Uterus (tissue), 4 donors: ENCODE data around the gene BUD31. TPM values are rescaled to one million over a fixed set of nuclear protein-coding genes. Genes with fewer than 3 reads are reported as not detected.
"Not testable (repeated sequence)": the region's sequence is repeated elsewhere in the genome, so short reads cannot be mapped to it uniquely, and the experiment has no call there.

ENCODE experiments used
- DNase-seq, 2 donors: peaks; one replicate each; pipeline ENCODE4 v3.0.0-alpha.2; 2019 to 2020
- H3K27ac ChIP-seq, 2 donors: fragments of 200-600 bp; sonication (generic); 1 replicate in 1 of 2; 2 replicates in 1 of 2; pipeline ENCODE4 v1.5.1; 2016 to 2018
- H3K27me3 ChIP-seq, 2 donors: fragments of 200-600 bp; sonication (generic); one replicate each; pipeline ENCODE4 v1.5.1; 2018 to 2019; ENCODE audit warnings: control low read depth in 1 of 2
- H3K36me3 ChIP-seq, 2 donors: fragments of 200-600 bp; sonication (generic); one replicate each; pipeline ENCODE4 v1.5.1; 2019; ENCODE audit warnings: control low read depth in 1 of 2
- H3K4me1 ChIP-seq, 2 donors: fragments of 200-600 bp; sonication (generic); one replicate each; pipeline ENCODE4 v1.5.1; 2018 to 2019; ENCODE audit warnings: control low read depth in 1 of 2
- H3K4me3 ChIP-seq, 2 donors: fragments of 200-600 bp; sonication (generic); 1 replicate in 1 of 2; 2 replicates in 1 of 2; pipeline ENCODE4 v1.5.1; 2018 to 2019; ENCODE audit warnings: mild to moderate bottlenecking in 1 of 2
- H3K9me3 ChIP-seq, 2 donors: fragments of 200-600 bp; sonication (generic); one replicate each; pipeline ENCODE4 v1.5.1; 2019; ENCODE audit warnings: control low read depth in 1 of 2
- POLR2A ChIP-seq, 2 donors: fragments of 450-650 bp; IDR thresholded peaks; one replicate each; pipeline ENCODE4 v1.6.1; 2016; ENCODE audit warnings: antibody characterized with exemption in 2 of 2, mild to moderate bottlenecking in 1 of 2, moderate library complexity in 1 of 2
- intact Hi-C: fragments of 100-400 bp; cut with DNase I; formaldehyde crosslinking; loops from one replicate; pipeline ENCODE4 v1.15.1; 2023; ENCODE audit warnings: low total_unique reads
- total RNA-seq, 4 donors: library from RNA; depleted of rRNA in 3 of 4; stranded (reverse); fragments of >200 nt in 3 of 4; gene quantifications; one replicate each; pipeline versions ENCODE4 v1.1.0 to v1.2.4, GENCODE V29; 2014 to 2023
- TF ChIP-seq, protein P1 (sequence below), 4 experiments: fragments of 200-600 bp in 2 of 4; fragments of 450-650 bp in 2 of 4; sonication (generic) in 2 of 4; IDR thresholded peaks; one replicate each; pipeline ENCODE4 v1.5.1; 2016 to 2019; ENCODE audit warnings: antibody characterized with exemption in 4 of 4, mild to moderate bottlenecking in 2 of 4, moderate library complexity in 1 of 4
- donor health status: DM: yes; HTN: yes; CAD: no.

Gene BUD31
- total RNA-seq, 4 donors from 2014 or later = 29.4 to 93.2 (median 54.4) TPM

- Histone ChIP-seq H3K27ac (peak overlapping the region; percentile 60 to 84), H3K27me3 (no peaks in the 10 kb centered on the region), H3K36me3 (no peaks in the 10 kb centered on the region), H3K4me1 (peaks cover 0 to 9% of the 10 kb centered on the region in 2 donors), H3K4me3 (no peak overlapping the region), H3K9me3 (no peaks in the 10 kb centered on the region)
- intact Hi-C loops = no loop called here
- DNase-seq = peak; percentile 74 to 77
- TF ChIP-seq, protein P1, sequence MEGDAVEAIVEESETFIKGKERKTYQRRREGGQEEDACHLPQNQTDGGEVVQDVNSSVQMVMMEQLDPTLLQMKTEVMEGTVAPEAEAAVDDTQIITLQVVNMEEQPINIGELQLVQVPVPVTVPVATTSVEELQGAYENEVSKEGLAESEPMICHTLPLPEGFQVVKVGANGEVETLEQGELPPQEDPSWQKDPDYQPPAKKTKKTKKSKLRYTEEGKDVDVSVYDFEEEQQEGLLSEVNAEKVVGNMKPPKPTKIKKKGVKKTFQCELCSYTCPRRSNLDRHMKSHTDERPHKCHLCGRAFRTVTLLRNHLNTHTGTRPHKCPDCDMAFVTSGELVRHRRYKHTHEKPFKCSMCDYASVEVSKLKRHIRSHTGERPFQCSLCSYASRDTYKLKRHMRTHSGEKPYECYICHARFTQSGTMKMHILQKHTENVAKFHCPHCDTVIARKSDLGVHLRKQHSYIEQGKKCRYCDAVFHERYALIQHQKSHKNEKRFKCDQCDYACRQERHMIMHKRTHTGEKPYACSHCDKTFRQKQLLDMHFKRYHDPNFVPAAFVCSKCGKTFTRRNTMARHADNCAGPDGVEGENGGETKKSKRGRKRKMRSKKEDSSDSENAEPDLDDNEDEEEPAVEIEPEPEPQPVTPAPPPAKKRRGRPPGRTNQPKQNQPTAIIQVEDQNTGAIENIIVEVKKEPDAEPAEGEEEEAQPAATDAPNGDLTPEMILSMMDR (IDR thresholded peaks at IDR 0.05) = peak in 1 of 4 experiments; percentile 15
- no peak for TF ChIP-seq POLR2A (IDR thresholded peaks at IDR 0.05)
Observed at GRCh38 chr7:99379043-99379577, 29.7 kb upstream of the BUD31 start.

DNA sequence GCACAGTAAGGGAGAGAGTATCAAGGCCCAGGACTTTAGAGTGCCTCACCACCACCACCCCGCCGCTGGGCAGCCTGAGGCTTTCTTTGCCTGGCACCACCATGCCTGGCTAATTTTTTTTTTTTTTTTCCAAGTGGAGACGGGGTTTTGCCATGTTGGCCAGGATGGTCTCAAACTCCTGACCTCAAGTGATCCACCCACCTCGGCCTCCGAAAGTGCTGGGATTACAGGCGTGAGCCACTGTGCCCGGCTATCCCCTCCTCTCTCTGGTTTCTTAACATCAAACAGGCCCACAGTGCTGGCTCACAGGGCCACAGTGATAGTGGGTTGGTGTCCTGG lies 29.1 kb upstream of the BUD31 start:
- H3K9me3 ChIP-seq, DNase-seq, H3K4me3 ChIP-seq, H3K36me3 ChIP-seq, H3K27me3 ChIP-seq, intact Hi-C loops, H3K4me1 ChIP-seq: not testable (repeated sequence)
- peak overlapping the region; percentile 60 to 84 for H3K27ac ChIP-seq

GRCh38 chr7:99380032-99380822 lies 28.5 kb upstream of the BUD31 start:
- Histone ChIP-seq H3K4me1 (peaks cover 0 to 9% of the 10 kb centered on the region in 2 donors), H3K36me3 (no peaks in the 10 kb centered on the region), H3K9me3 (no peaks in the 10 kb centered on the region), H3K27me3 (no peaks in the 10 kb centered on the region), H3K27ac (peak overlapping the region; percentile 60 to 84), H3K4me3 (no peak overlapping the region)
- no peak for TF ChIP-seq POLR2A (IDR thresholded peaks at IDR 0.05)
- TF ChIP-seq, protein P1 (IDR thresholded peaks at IDR 0.05) = no peak
- no peak for DNase-seq
- intact Hi-C loops = no loop called here

- Histone ChIP-seq H3K4me3 (no peak overlapping the region), H3K9me3 (no peaks in the 10 kb centered on the region), H3K27ac (peak overlapping the region; percentile 60 to 84), H3K27me3 (no peaks in the 10 kb centered on the region), H3K4me1 (peaks cover 0 to 9% of the 10 kb centered on the region in 2 donors), H3K36me3 (no peaks in the 10 kb centered on the region)
- TF ChIP-seq POLR2A (IDR thresholded peaks at IDR 0.05) = no peak
- TF ChIP-seq, protein P1 (IDR thresholded peaks at IDR 0.05) = no peak
- DNase-seq = no peak
- intact Hi-C loops = no loop called here
Observed at GRCh38 chr7:99380823-99381663, 27.7 kb upstream of the BUD31 start.

- Histone ChIP-seq H3K27ac (no peak overlapping the region), H3K4me1 (peaks cover 0 to 9% of the 10 kb centered on the region in 2 donors), H3K36me3 (no peaks in the 10 kb centered on the region), H3K27me3 (no peaks in the 10 kb centered on the region), H3K9me3 (no peaks in the 10 kb centered on the region), H3K4me3 (no peak overlapping the region)
- intact Hi-C loops = no loop called here
- TF ChIP-seq POLR2A (IDR thresholded peaks at IDR 0.05) = no peak
- TF ChIP-seq, protein P1 (IDR thresholded peaks at IDR 0.05) = no peak
- DNase-seq = no peak
Observed at GRCh38 chr7:99381664-99382075, 27.1 kb upstream of the BUD31 start.
